ENCODE data around the gene FAM89B. TPM values are rescaled to one million over a fixed set of nuclear protein-coding genes. Genes with fewer than 3 reads are reported as not detected.
A peak's percentile ranks its signal among the peaks of the same experiment; 100 is the strongest.
"Not testable (repeated sequence)": the region's sequence is repeated elsewhere in the genome, so short reads cannot be mapped to it uniquely, and the experiment has no call there.

Gene FAM89B
- 100 to 1,000 TPM in 1 of 4 donors, 10 to 100 TPM in 3; 59.0 to 110 (median 66.9) TPM for total RNA-seq
- polyA plus RNA-seq: 100 to 1,000 TPM in 1 of 3 donors, 10 to 100 TPM in 2; 66.9 to 112 (median 67.4) TPM
- long read RNA-seq, donor 1, transcript FAM89B-202 (2 exons, 1,337 nt): minor isoform, 30 of 123 reads
- long read RNA-seq, donor 1, transcript FAM89B-203 (2 exons, 1,263 nt): major isoform, 79 of 123 reads
- long read RNA-seq, donor 1, transcript FAM89B-201 (2 exons, 1,409 nt): minor isoform, 14 of 123 reads
- long read RNA-seq, donor 1, partial matches to known transcripts: 0 of 123 reads
- long read RNA-seq, donor 1, other reads (novel, unspliced or antisense): 0 of 123 reads
- long read RNA-seq, donor 2, transcript FAM89B-202 (2 exons, 1,337 nt): minor isoform, 43 of 168 reads
- long read RNA-seq, donor 2, transcript FAM89B-203 (2 exons, 1,263 nt): major isoform, 89 of 168 reads
- long read RNA-seq, donor 2, transcript FAM89B-201 (2 exons, 1,409 nt): minor isoform, 12 of 168 reads
- long read RNA-seq, donor 2, partial matches to known transcripts: 22 of 168 reads
- long read RNA-seq, donor 2, other reads (novel, unspliced or antisense): 2 of 168 reads

DNA sequence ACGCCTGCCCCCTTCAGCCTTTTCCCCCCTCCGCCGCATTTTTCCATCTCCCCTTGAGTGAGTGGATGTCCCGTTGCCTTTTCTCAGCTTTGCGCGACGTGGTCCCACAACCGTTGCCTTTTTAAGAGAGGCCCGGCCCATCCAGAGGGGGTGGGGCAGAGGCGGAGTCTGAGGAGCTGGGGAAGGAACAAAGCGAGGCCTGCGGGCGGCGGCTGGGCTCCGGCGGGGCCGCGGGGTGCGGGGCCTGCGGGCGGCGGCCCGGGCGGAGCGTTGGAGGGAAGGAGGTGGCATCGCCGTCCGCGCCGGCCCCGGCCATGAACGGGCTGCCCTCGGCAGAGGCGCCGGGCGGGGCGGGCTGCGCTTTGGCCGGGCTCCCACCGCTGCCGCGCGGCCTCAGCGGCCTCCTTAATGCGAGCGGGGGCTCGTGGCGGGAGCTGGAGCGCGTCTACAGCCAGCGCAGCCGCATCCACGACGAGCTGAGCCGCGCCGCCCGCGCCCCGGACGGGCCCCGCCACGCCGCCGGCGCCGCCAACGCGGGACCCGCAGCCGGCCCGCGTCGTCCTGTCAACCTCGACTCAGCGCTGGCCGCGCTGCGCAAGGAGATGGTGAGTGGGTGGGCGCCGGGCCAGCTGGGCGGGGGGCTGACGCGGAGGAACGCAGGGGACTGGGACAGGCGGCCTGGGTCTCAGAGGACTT lies at the start of gene FAM89B:
Gene FAM89B, plus strand, starts transcription at position 183 of the 696 bp plus-strand sequence. Its CDS starts 132 bp downstream, at position 315.
- Histone ChIP-seq H3K4me3 (peak within 1 kb of the TSS; percentile 99), H3K27me3 (ENCODE audit: insufficient read depth in 3 of 3, low read length in 2 of 3) (no peaks in the 10 kb centered on the region), H3K27ac (peak within 1 kb of the TSS; percentile 98), H3K4me1 (peaks cover 53% of the 10 kb centered on the region), H3K36me3 (ENCODE audit: insufficient read depth in 1 of 2, low read depth in 1 of 2) (peaks cover 0 to 12% of the 10 kb centered on the region in 2 donors), H3K9me3 (no peaks in the 10 kb centered on the region)
- ATAC-seq (no peak), DNase-seq (peak; percentile 93 to 95)
- WGBS, 3 donors: 0 to 1% (median 0%) methylated on average over 47 to 86 of the region's 86 CpGs
- TF ChIP-seq, protein P1, sequence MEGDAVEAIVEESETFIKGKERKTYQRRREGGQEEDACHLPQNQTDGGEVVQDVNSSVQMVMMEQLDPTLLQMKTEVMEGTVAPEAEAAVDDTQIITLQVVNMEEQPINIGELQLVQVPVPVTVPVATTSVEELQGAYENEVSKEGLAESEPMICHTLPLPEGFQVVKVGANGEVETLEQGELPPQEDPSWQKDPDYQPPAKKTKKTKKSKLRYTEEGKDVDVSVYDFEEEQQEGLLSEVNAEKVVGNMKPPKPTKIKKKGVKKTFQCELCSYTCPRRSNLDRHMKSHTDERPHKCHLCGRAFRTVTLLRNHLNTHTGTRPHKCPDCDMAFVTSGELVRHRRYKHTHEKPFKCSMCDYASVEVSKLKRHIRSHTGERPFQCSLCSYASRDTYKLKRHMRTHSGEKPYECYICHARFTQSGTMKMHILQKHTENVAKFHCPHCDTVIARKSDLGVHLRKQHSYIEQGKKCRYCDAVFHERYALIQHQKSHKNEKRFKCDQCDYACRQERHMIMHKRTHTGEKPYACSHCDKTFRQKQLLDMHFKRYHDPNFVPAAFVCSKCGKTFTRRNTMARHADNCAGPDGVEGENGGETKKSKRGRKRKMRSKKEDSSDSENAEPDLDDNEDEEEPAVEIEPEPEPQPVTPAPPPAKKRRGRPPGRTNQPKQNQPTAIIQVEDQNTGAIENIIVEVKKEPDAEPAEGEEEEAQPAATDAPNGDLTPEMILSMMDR (IDR thresholded peaks at IDR 0.05): no peak
- intact Hi-C loops (cut with DNase I): loop anchor here (1.0 to 5.0 kb wide), 3 partner anchors 31 to 40 kb away; partner anchors contain the start of gene MAP3K11 (in 1 of the 2)

DNA sequence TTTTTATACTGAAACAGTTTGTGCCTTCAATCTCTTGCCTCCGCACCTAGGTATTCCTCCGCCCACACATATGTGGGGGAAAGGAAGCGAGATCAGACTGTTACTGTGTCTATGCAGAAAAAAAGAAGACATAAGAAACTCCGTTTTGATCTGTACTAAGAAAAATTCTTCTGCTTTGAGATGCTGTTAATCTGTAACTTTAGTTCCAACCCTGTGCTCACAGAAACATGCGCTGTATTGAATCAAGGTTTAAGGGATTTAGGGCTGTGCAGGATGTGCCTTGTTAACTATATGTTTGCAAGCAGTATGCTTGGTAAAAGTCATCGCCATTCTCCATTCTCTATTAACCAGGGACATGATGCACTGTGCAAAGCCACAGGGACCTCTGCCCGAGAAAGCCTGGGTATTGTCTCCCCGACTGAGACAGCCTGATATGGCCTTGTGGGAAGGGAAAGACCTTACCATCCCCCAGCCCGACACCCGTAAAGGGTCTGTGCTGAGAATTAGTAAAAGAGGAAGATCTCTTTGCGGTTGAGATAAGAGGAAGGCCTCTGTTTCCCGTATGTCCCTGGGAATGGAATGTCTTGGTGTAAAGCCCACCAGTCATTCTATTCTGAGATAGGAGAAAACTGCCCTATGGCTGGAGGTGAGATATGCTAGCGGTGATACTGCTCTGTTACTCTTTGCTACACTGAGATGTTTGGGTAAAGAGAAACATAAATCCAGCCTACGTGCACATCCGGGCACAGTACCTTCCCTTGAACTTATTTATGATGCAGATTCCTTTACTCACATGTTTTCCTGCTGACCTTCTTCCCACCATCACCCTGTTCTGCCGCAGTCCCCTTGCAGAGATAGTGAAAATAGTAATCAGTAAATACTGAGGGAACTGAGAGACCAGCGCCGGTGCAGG lies 49.4 kb upstream of the FAM89B start:
- peaks cover 0 to 20% of the 10 kb centered on the region in 2 donors for H3K36me3 ChIP-seq (ENCODE audit: insufficient read depth in 1 of 2, low read depth in 1 of 2)
- WGBS, 3 donors: 83 to 89% (median 85%) methylated on average over 18 of the region's 18 CpGs
- intact Hi-C loops (cut with DNase I): loop anchor here in 1 of 2 donors (5.0 kb wide), 1 partner anchor 166 kb away; no protein-coding TSS in a partner anchor
- H3K4me1 ChIP-seq: peaks cover 17% of the 10 kb centered on the region
- not testable (repeated sequence) for H3K4me3 ChIP-seq; H3K27ac ChIP-seq; DNase-seq; H3K27me3 ChIP-seq (ENCODE audit: insufficient read depth in 3 of 3, low read length in 2 of 3); ATAC-seq; H3K9me3 ChIP-seq

DNA sequence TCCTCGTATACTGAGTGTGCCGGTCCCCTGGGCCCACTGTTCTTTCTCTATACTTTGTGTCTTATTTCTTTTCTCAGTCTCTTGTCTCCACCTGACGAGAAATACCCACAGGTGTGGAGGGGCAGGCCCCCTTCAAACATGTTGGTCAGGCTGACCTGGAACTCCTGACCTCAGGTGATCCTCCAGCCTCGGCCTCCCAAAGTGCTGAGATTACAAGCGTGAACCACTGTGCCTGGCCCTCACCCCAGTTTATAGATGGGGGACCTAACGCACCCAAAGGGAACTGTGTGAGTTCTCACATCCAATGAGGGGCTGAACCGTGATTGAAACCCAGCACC lies 48.7 kb upstream of the FAM89B start:
- peaks cover 0 to 26% of the 10 kb centered on the region in 2 donors for H3K36me3 ChIP-seq (ENCODE audit: insufficient read depth in 1 of 2, low read depth in 1 of 2)
- DNase-seq; ATAC-seq; H3K9me3 ChIP-seq; H3K27ac ChIP-seq; H3K27me3 ChIP-seq (ENCODE audit: insufficient read depth in 3 of 3, low read length in 2 of 3); H3K4me3 ChIP-seq: not testable (repeated sequence)
- intact Hi-C loops (cut with DNase I): loop anchor here in 1 of 2 donors (5.0 kb wide), 1 partner anchor 166 kb away; no protein-coding TSS in a partner anchor
- peaks cover 17% of the 10 kb centered on the region for H3K4me1 ChIP-seq
- 90 to 97% (median 91%) methylated on average over 7 of the region's 7 CpGs for WGBS, 3 donors

DNA sequence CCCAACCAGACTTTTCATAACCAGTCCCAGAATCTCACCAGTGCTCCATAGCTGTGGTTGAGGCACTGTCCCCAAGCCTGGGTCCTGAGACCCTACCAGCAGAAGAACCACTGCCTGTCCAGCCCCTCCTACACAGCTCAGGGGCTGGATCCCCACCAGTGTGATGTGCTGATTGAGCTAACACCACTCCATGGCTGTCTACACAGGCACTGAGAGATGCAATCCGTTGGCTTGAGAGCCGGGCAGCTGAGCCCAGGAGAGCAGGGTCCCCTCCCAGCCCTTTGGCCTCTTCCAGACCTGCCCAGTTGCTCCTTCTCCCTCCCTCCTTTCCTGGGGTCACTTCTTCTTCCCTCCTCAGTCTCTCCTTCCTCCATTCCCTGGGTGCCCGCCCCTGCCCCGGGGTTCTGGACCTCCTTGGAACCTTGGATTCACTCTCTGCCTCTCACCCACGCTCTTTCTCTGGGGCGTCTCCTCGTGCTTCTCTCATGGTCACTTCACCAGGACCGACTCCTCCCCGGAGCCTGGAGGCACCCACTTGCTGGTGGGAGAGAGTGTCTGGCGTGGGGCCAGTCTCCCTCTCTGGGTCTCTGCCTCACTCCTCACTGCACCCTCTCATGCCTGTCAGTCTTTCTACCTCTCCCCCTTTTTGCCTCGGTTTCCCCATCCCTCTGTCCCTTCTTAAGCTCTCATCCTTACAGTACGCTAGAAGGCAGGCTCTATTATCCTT lies 48.2 kb upstream of the FAM89B start:
- Histone ChIP-seq H3K27ac (peak overlapping the region; percentile 60), H3K4me1 (peaks cover 17% of the 10 kb centered on the region), H3K9me3 (no peaks in the 10 kb centered on the region), H3K27me3 (ENCODE audit: insufficient read depth in 3 of 3, low read length in 2 of 3) (no peaks in the 10 kb centered on the region), H3K36me3 (ENCODE audit: insufficient read depth in 1 of 2, low read depth in 1 of 2) (peaks cover 0 to 31% of the 10 kb centered on the region in 2 donors), H3K4me3 (peak overlapping the region; percentile 56)
- TF ChIP-seq, protein P1 (IDR thresholded peaks at IDR 0.05): no peak
- WGBS, 3 donors: 24 to 27% (median 25%) methylated on average over 11 to 12 of the region's 12 CpGs
- intact Hi-C loops (cut with DNase I): loop anchor here in 1 of 2 donors (5.0 kb wide), 1 partner anchor 167 kb away; no protein-coding TSS in a partner anchor
- ATAC-seq: peak; percentile 14 to 43 (median 16)
- peak in 1 of 2 donors; percentile 75 for DNase-seq

Measured in psoas muscle (tissue), 8 donors.